ENCODE data around the gene BCL11A. TPM values are rescaled to one million over a fixed set of nuclear protein-coding genes. Genes with fewer than 3 reads are reported as not detected.

BCL11A gene
- polyA plus RNA-seq, 1 experiment = 0.60 TPM

GRCh38 chr2:60532421-60532820 is 21.0 kb downstream of the BCL11A start:
- no peak for DNase-seq (ENCODE audit: low read depth)
- Histone ChIP-seq H3K4me3 (ENCODE audit: low read depth, low read length) (no peak overlapping the region), H3K36me3 (ENCODE audit: control insufficient read depth, insufficient read depth, low read length) (no peaks in the 10 kb centered on the region), H3K27me3 (ENCODE audit: control insufficient read depth, insufficient read depth, low read length) (no peaks in the 10 kb centered on the region)
- TF ChIP-seq CTCF (IDR thresholded peaks at IDR 0.05; ENCODE audit: insufficient read depth, low read depth, low read length) = no peak
- CTCF ChIA-PET = no interaction called here
- POLR2A ChIA-PET = no interaction called here

GRCh38 chr2:60531701-60532133 is 21.7 kb downstream of the BCL11A start:
- H3K4me3 ChIP-seq (ENCODE audit: low read depth, low read length) = no peak overlapping the region
- no peaks in the 10 kb centered on the region for H3K36me3 ChIP-seq (ENCODE audit: control insufficient read depth, insufficient read depth, low read length)
- ChIA-PET POLR2A (no interaction called here), CTCF (no interaction called here)
- no peak for TF ChIP-seq CTCF (IDR thresholded peaks at IDR 0.05; ENCODE audit: insufficient read depth, low read depth, low read length)
- no peak for DNase-seq (ENCODE audit: low read depth)
- no peaks in the 10 kb centered on the region for H3K27me3 ChIP-seq (ENCODE audit: control insufficient read depth, insufficient read depth, low read length)

GRCh38 chr2:60530660-60531281 is 22.7 kb downstream of the BCL11A start:
- TF ChIP-seq CTCF (IDR thresholded peaks at IDR 0.05; ENCODE audit: insufficient read depth, low read depth, low read length) = no peak
- no peak for DNase-seq (ENCODE audit: low read depth)
- CTCF ChIA-PET = no interaction called here
- POLR2A ChIA-PET = no interaction called here
- Histone ChIP-seq H3K27me3 (ENCODE audit: control insufficient read depth, insufficient read depth, low read length) (no peaks in the 10 kb centered on the region), H3K36me3 (ENCODE audit: control insufficient read depth, insufficient read depth, low read length) (no peaks in the 10 kb centered on the region), H3K4me3 (ENCODE audit: low read depth, low read length) (no peak overlapping the region)

GRCh38 chr2:60529785-60530627 is 23.4 kb downstream of the BCL11A start:
- no peak for DNase-seq (ENCODE audit: low read depth)
- CTCF ChIA-PET = no interaction called here
- H3K27me3 ChIP-seq (ENCODE audit: control insufficient read depth, insufficient read depth, low read length) = no peaks in the 10 kb centered on the region
- no peak overlapping the region for H3K4me3 ChIP-seq (ENCODE audit: low read depth, low read length)
- no peak for TF ChIP-seq CTCF (IDR thresholded peaks at IDR 0.05; ENCODE audit: insufficient read depth, low read depth, low read length)
- H3K36me3 ChIP-seq (ENCODE audit: control insufficient read depth, insufficient read depth, low read length) = no peaks in the 10 kb centered on the region
- POLR2A ChIA-PET = no interaction called here

- Histone ChIP-seq H3K27me3 (ENCODE audit: control insufficient read depth, insufficient read depth, low read length) (no peaks in the 10 kb centered on the region), H3K36me3 (ENCODE audit: control insufficient read depth, insufficient read depth, low read length) (no peaks in the 10 kb centered on the region), H3K4me3 (ENCODE audit: low read depth, low read length) (no peak overlapping the region)
- POLR2A ChIA-PET = interaction anchor here (1.9 kb wide), 1 partner anchor 13 kb away, joined by 8 read pairs; no protein-coding TSS in a partner anchor
- DNase-seq (ENCODE audit: low read depth) = no peak
- no peak for TF ChIP-seq CTCF (IDR thresholded peaks at IDR 0.05; ENCODE audit: insufficient read depth, low read depth, low read length)
- CTCF ChIA-PET = interaction anchor here (0.9 to 1.4 kb wide), 2 partner anchors 21 to 53 kb away, joined by 3 to 5 read pairs; no protein-coding TSS in a partner anchor
Observed at GRCh38 chr2:60529136-60529784, 24.2 kb downstream of the BCL11A start.
